OCI-LY7 (cell line): ENCODE data around the gene KHK. TPM values are rescaled to one million over a fixed set of nuclear protein-coding genes. Genes with fewer than 3 reads are reported as not detected.
"Not testable (repeated sequence)": the region's sequence is repeated elsewhere in the genome, so short reads cannot be mapped to it uniquely, and the experiment has no call there.

Experiments used
- BruUV-seq: library from RNA; stranded (reverse); fragments of 400-500 nt; replicated peaks from 2 replicates; lab custom pipeline; 2021; lab: Mats Ljungman, UMichigan
- CTCF ChIA-PET: fragments of 300-600 bp; sonication (Branson Sonifier 250); formaldehyde crosslinking; loops from one replicate; lab custom pipeline; 2022; ENCODE audit warnings: antibody characterized with exemption; ENCODE audit not compliant: unreplicated experiment; lab: Charles Lee
- POLR2A ChIA-PET: fragments of 300-600 bp; sonication (Branson Sonifier 250); formaldehyde crosslinking; loops from one replicate; lab custom pipeline; 2022; ENCODE audit warnings: antibody characterized with exemption; lab: Charles Lee
- DNase-seq: peaks from one replicate; pipeline ENCODE4 v3.0.0-alpha.2; 2015; ENCODE audit warnings: low spot score
- H2AFZ ChIP-seq: fragments of 200-600 bp; sonication (generic), shearing (Covaris generic); 2 replicates; pipeline ENCODE4 v1.6.1; 2014; ENCODE audit warnings: mild to moderate bottlenecking, antibody characterized with exemption, low read length, moderate library complexity
- H3K27ac ChIP-seq: fragments of 200-600 bp; sonication (generic); 2 replicates; pipeline ENCODE4 v1.5.1; 2014; ENCODE audit warnings: mixed run types, low read depth, mild to moderate bottlenecking, moderate library complexity, low read length, inconsistent platforms; ENCODE audit not compliant: poor library complexity, severe bottlenecking
- H3K36me3 ChIP-seq: fragments of 200-600 bp; sonication (generic); 2 replicates; pipeline ENCODE4 v1.6.1; 2014; ENCODE audit warnings: mild to moderate bottlenecking, antibody characterized with exemption, low read length, moderate library complexity, mixed read lengths; ENCODE audit not compliant: insufficient read depth
- H3K4me1 ChIP-seq: fragments of 200-600 bp; sonication (generic); 2 replicates; pipeline ENCODE4 v1.5.1; 2014; ENCODE audit warnings: mild to moderate bottlenecking, low read length; ENCODE audit not compliant: insufficient read depth, poor library complexity, severe bottlenecking
- H3K4me2 ChIP-seq: fragments of 200-600 bp; sonication (generic); 2 replicates; pipeline ENCODE4 v1.6.1; 2014; ENCODE audit warnings: mild to moderate bottlenecking, low read length
- H3K4me3 ChIP-seq: fragments of 200-600 bp; sonication (generic); 2 replicates; pipeline ENCODE4 v1.5.1; 2014; ENCODE audit warnings: mild to moderate bottlenecking, low read depth, low read length; ENCODE audit not compliant: poor library complexity, severe bottlenecking
- H3K79me2 ChIP-seq: fragments of 200-600 bp; sonication (generic); 2 replicates; pipeline ENCODE4 v1.6.1; 2016; ENCODE audit warnings: low read depth, mild to moderate bottlenecking, low read length, moderate library complexity, mixed read lengths; ENCODE audit not compliant: insufficient read depth
- H3K9me2 ChIP-seq: fragments of 200-600 bp; sonication (generic); 2 replicates; pipeline ENCODE4 v1.6.1; 2016; ENCODE audit warnings: mild to moderate bottlenecking, low read length, mixed read lengths; ENCODE audit not compliant: insufficient read depth
- H3K9me3 ChIP-seq: fragments of 200-600 bp; sonication (generic); 2 replicates; pipeline ENCODE4 v1.6.1; 2014; ENCODE audit warnings: mild to moderate bottlenecking, mixed run types, low read length, mixed read lengths
- H4K20me1 ChIP-seq: fragments of 200-600 bp; sonication (generic); 2 replicates; pipeline ENCODE4 v1.6.1; 2014; ENCODE audit warnings: mild to moderate bottlenecking, antibody characterized with exemption, low read length, moderate library complexity, mixed read lengths; ENCODE audit not compliant: insufficient read depth
- CTCF ChIP-seq: fragments of 200-600 bp; sonication (generic); conservative IDR thresholded peaks from 2 replicates; pipeline ENCODE4 v1.5.1; 2014; ENCODE audit warnings: mild to moderate bottlenecking, antibody characterized with exemption, low read length, moderate library complexity, mixed read lengths
- EZH2phosphoT487 ChIP-seq: fragments of 200-600 bp; sonication (generic); IDR thresholded peaks from 2 replicates; pipeline ENCODE4 v1.6.1; 2018; ENCODE audit warnings: low read depth, borderline replicate concordance, mild to moderate bottlenecking, mixed run types, antibody characterized with exemption, low read length, moderate library complexity, mixed read lengths
- intact Hi-C: fragments of 100-400 bp; cut with micrococcal nuclease; formaldehyde crosslinking; loops from one replicate; pipeline ENCODE4 v1.10.0; 2022; ENCODE audit not compliant: unreplicated experiment
- total RNA-seq, 2 experiments: library from RNA; depleted of rRNA in 1 of 2; stranded (reverse); fragments of >200 nt in 1 of 2; shearing (Covaris generic) in 1 of 2; gene quantifications; 2 replicates each; pipeline ENCODE4 v1.2.3, GENCODE V29; 2014 to 2022

The KHK gene
- total RNA-seq, 2 experiments from 2014 or later, result 9.7 to 17.9 TPM

GRCh38 chr2:27118525-27119329, 32.2 kb downstream of the KHK start, which contains the start of gene CGREF1:
TSS of gene CGREF1 (minus strand) at chr2:27119128. CDS start at chr2:27104366, 14,762 bp downstream.
- CTCF ChIA-PET, result no interaction called here
- Histone ChIP-seq H3K9me3 (no peaks in the 10 kb centered on the region), H3K79me2 (no peaks in the 10 kb centered on the region), H3K36me3 (no peaks in the 10 kb centered on the region), H3K4me3 (no peak within 1 kb of the TSS), H3K4me2 (peak within 1 kb of the TSS; percentile 15; the same call in 1 of the 2 replicates), H3K4me1 (no peaks in the 10 kb centered on the region), H3K27ac (no peak within 1 kb of the TSS), H4K20me1 (no peaks in the 10 kb centered on the region), H3K9me2 (no peaks in the 10 kb centered on the region), H2AFZ (no peak within 1 kb of the TSS)
- DNase-seq, result no peak
- intact Hi-C loops, result no loop called here
- no peak for TF ChIP-seq EZH2phosphoT487
- no peak for TF ChIP-seq CTCF
- no TSS peak for BruUV-seq
- POLR2A ChIA-PET, result no interaction called here

GRCh38 chr2:27119330-27119670, 32.7 kb downstream of the KHK start:
- BruUV-seq, H3K27ac ChIP-seq, H2AFZ ChIP-seq, DNase-seq, H3K79me2 ChIP-seq, POLR2A ChIA-PET, H4K20me1 ChIP-seq, H3K36me3 ChIP-seq, H3K9me2 ChIP-seq, H3K4me3 ChIP-seq, H3K9me3 ChIP-seq, H3K4me1 ChIP-seq, H3K4me2 ChIP-seq, intact Hi-C loops, CTCF ChIA-PET: not testable (repeated sequence)

- Histone ChIP-seq H3K9me3 (no peaks in the 10 kb centered on the region), H3K79me2 (no peaks in the 10 kb centered on the region), H3K36me3 (no peaks in the 10 kb centered on the region), H3K9me2 (no peaks in the 10 kb centered on the region), H3K4me1 (no peaks in the 10 kb centered on the region), H2AFZ (no peak overlapping the region), H3K4me3 (no peak overlapping the region), H3K27ac (no peak overlapping the region), H4K20me1 (no peaks in the 10 kb centered on the region), H3K4me2 (no peak overlapping the region)
- BruUV-seq, result no TSS peak
- ChIA-PET CTCF (no interaction called here), POLR2A (no interaction called here)
- no peak for TF ChIP-seq EZH2phosphoT487
- TF ChIP-seq CTCF, result no peak
- intact Hi-C loops, result no loop called here
- DNase-seq, result no peak
Measured at GRCh38 chr2:27121906-27122305, 35.3 kb downstream of the KHK start.
